ES-I3 (cell line): ENCODE results near the gene EEF1AKMT1.

Experiments
- H3K36me3 ChIP-seq: 2 replicates; pipeline ENCODE4 v1.6.1; 2013; ENCODE audit warnings: mild to moderate bottlenecking, low read length, control low read depth, moderate library complexity; ENCODE audit not compliant: insufficient read depth
- H3K4me1 ChIP-seq: 2 replicates; pipeline ENCODE4 v1.6.1; 2013; ENCODE audit warnings: mild to moderate bottlenecking, control low read depth, low read length; ENCODE audit not compliant: insufficient read depth
- H3K9ac ChIP-seq: 2 replicates; pipeline ENCODE4 v1.6.1; 2013; ENCODE audit warnings: low read depth, mild to moderate bottlenecking, low read length, moderate library complexity
- H3K9me3 ChIP-seq: 2 replicates; pipeline ENCODE4 v1.6.1; 2013; ENCODE audit warnings: mild to moderate bottlenecking, low read length, moderate library complexity; ENCODE audit not compliant: control insufficient read depth, insufficient read depth

The EEF1AKMT1 gene

GRCh38 chr13:20796791-20797508 lies 23.2 kb upstream of the EEF1AKMT1 start:
- H3K36me3 ChIP-seq = peaks cover 11% of the 10 kb centered on the region; the same call in 1 of the 2 replicates

GRCh38 chr13:20789665-20790064 lies 15.9 kb upstream of the EEF1AKMT1 start:
- Histone ChIP-seq H3K9me3 (no peaks in the 10 kb centered on the region), H3K9ac (no peak overlapping the region), H3K36me3 (peaks cover 7% of the 10 kb centered on the region; the same call in 1 of the 2 replicates), H3K4me1 (no peaks in the 10 kb centered on the region)

More at GRCh38 chr13:20796791-20797508, 23.2 kb upstream of the EEF1AKMT1 start:
- no peaks in the 10 kb centered on the region for H3K9me3 ChIP-seq
- no peak overlapping the region for H3K9ac ChIP-seq
- H3K4me1 ChIP-seq = no peaks in the 10 kb centered on the region

GRCh38 chr13:20788312-20788711 lies 14.6 kb upstream of the EEF1AKMT1 start:
- H3K36me3 ChIP-seq = peaks cover 7% of the 10 kb centered on the region; the same call in 1 of the 2 replicates
- no peaks in the 10 kb centered on the region for H3K4me1 ChIP-seq
- H3K9ac ChIP-seq = no peak overlapping the region
- H3K9me3 ChIP-seq = no peaks in the 10 kb centered on the region

- Histone ChIP-seq H3K9ac (no peak overlapping the region), H3K9me3 (no peaks in the 10 kb centered on the region), H3K36me3 (peaks cover 7% of the 10 kb centered on the region; the same call in 1 of the 2 replicates), H3K4me1 (no peaks in the 10 kb centered on the region)
These were observed 13.4 kb upstream of the EEF1AKMT1 start for GRCh38 chr13:20787180-20787579.

GRCh38 chr13:20782116-20782708 lies 8.5 kb upstream of the EEF1AKMT1 start:
- Histone ChIP-seq H3K4me1 (no peaks in the 10 kb centered on the region), H3K9me3 (no peaks in the 10 kb centered on the region), H3K36me3 (no peaks in the 10 kb centered on the region; the same call in 1 of the 2 replicates), H3K9ac (no peak overlapping the region)

- Histone ChIP-seq H3K9me3 (no peaks in the 10 kb centered on the region), H3K4me1 (no peaks in the 10 kb centered on the region), H3K36me3 (no peaks in the 10 kb centered on the region; the same call in 1 of the 2 replicates), H3K9ac (no peak overlapping the region)
These were observed 6.6 kb upstream of the EEF1AKMT1 start for GRCh38 chr13:20780317-20780716.

- Histone ChIP-seq H3K9ac (no peak overlapping the region), H3K4me1 (no peaks in the 10 kb centered on the region), H3K36me3 (no peaks in the 10 kb centered on the region; the same call in 1 of the 2 replicates), H3K9me3 (no peaks in the 10 kb centered on the region)
These were observed 5.6 kb upstream of the EEF1AKMT1 start for GRCh38 chr13:20779405-20779804.

GRCh38 chr13:20778311-20778710 lies 4.5 kb upstream of the EEF1AKMT1 start:
- no peaks in the 10 kb centered on the region for H3K4me1 ChIP-seq
- no peak overlapping the region for H3K9ac ChIP-seq
- no peaks in the 10 kb centered on the region for H3K9me3 ChIP-seq
- H3K36me3 ChIP-seq = no peaks in the 10 kb centered on the region; the same call in 1 of the 2 replicates

- Histone ChIP-seq H3K9me3 (no peaks in the 10 kb centered on the region), H3K4me1 (peaks cover 6% of the 10 kb centered on the region), H3K9ac (no peak overlapping the region), H3K36me3 (no peaks in the 10 kb centered on the region; the same call in 1 of the 2 replicates)
These were observed 3.0 kb upstream of the EEF1AKMT1 start for GRCh38 chr13:20776751-20777150.

- Histone ChIP-seq H3K9me3 (no peaks in the 10 kb centered on the region), H3K36me3 (no peaks in the 10 kb centered on the region; the same call in 1 of the 2 replicates), H3K4me1 (peaks cover 6% of the 10 kb centered on the region), H3K9ac (no peak overlapping the region)
These were observed 2.2 kb upstream of the EEF1AKMT1 start for GRCh38 chr13:20775961-20776360.

GRCh38 chr13:20774746-20775145 lies 985 bp upstream of the EEF1AKMT1 start:
- Histone ChIP-seq H3K4me1 (peaks cover 6% of the 10 kb centered on the region), H3K9ac (no peak overlapping the region), H3K36me3 (no peaks in the 10 kb centered on the region; the same call in 1 of the 2 replicates)

GRCh38 chr13:20772401-20773131 lies 1.2 kb downstream of the EEF1AKMT1 start:
- Histone ChIP-seq H3K36me3 (peaks cover 7% of the 10 kb centered on the region), H3K9ac (peak overlapping the region; percentile 72), H3K9me3 (peaks cover 4% of the 10 kb centered on the region; the same call in 1 of the 2 replicates), H3K4me1 (peaks cover 6% of the 10 kb centered on the region)

More at GRCh38 chr13:20774746-20775145, 985 bp upstream of the EEF1AKMT1 start:
- H3K9me3 ChIP-seq = no peaks in the 10 kb centered on the region

GRCh38 chr13:20769834-20770233 lies 3.9 kb downstream of the EEF1AKMT1 start:
- Histone ChIP-seq H3K9ac (no peak overlapping the region), H3K9me3 (peaks cover 4% of the 10 kb centered on the region; the same call in 1 of the 2 replicates), H3K4me1 (peaks cover 6% of the 10 kb centered on the region), H3K36me3 (peaks cover 7% of the 10 kb centered on the region)

- peaks cover 6% of the 10 kb centered on the region for H3K4me1 ChIP-seq
- H3K9ac ChIP-seq = no peak overlapping the region
- peaks cover 7% of the 10 kb centered on the region for H3K36me3 ChIP-seq
- H3K9me3 ChIP-seq = peaks cover 4% of the 10 kb centered on the region; the same call in 1 of the 2 replicates
These were observed 4.7 kb downstream of the EEF1AKMT1 start for GRCh38 chr13:20769091-20769490.
